Measurements from ENCODE around the gene PINLYP.
"Not testable (repeated sequence)": the region's sequence is repeated elsewhere in the genome, so short reads cannot be mapped to it uniquely, and the experiment has no call there.

PINLYP gene

DNA sequence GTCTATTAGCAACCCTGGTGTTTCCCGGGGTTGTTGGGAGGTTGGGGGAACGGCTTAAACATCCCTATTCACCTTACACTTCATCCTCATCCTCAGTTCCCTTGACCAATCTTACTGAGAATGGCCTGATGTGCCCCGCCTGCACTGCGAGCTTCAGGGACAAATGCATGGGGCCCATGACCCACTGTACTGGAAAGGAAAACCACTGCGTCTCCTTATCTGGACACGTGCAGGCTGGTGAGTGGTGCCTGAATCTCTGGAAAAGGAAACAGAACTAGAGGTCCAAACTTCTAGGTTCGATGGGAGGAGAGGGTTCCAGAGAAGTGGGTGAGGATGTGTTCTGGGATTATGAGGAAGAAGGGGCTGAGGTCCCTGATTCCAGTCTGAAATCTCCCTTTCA, 5.9 kb downstream of the PINLYP start:
- Histone ChIP-seq H2AFZ (ENCODE audit: low read depth) (no peak overlapping the region), H3K27me3 (ENCODE audit: insufficient read depth, low read depth) (no peaks in the 10 kb centered on the region; the same call in 1 of the 2 replicates), H3K9ac (no peak overlapping the region), H4K20me1 (ENCODE audit: insufficient read depth) (no peaks in the 10 kb centered on the region), H3K4me3 (IDR thresholded peaks at IDR 0.05; ENCODE audit: insufficient read depth, low read depth, low read length) (no peak overlapping the region), H3K27ac (no peak overlapping the region), H3K36me3 (ENCODE audit: insufficient read depth) (no peaks in the 10 kb centered on the region), H3K4me1 (ENCODE audit: low read depth, poor library complexity, severe bottlenecking) (peaks cover 5% of the 10 kb centered on the region), H3K79me2 (ENCODE audit: insufficient read depth, low read depth) (no peaks in the 10 kb centered on the region), H3K4me2 (no peak overlapping the region)
- TF ChIP-seq, protein P1, sequence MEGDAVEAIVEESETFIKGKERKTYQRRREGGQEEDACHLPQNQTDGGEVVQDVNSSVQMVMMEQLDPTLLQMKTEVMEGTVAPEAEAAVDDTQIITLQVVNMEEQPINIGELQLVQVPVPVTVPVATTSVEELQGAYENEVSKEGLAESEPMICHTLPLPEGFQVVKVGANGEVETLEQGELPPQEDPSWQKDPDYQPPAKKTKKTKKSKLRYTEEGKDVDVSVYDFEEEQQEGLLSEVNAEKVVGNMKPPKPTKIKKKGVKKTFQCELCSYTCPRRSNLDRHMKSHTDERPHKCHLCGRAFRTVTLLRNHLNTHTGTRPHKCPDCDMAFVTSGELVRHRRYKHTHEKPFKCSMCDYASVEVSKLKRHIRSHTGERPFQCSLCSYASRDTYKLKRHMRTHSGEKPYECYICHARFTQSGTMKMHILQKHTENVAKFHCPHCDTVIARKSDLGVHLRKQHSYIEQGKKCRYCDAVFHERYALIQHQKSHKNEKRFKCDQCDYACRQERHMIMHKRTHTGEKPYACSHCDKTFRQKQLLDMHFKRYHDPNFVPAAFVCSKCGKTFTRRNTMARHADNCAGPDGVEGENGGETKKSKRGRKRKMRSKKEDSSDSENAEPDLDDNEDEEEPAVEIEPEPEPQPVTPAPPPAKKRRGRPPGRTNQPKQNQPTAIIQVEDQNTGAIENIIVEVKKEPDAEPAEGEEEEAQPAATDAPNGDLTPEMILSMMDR (conservative IDR thresholded peaks at IDR 0.05; ENCODE audit: low read depth, low read length) = no peak

DNA sequence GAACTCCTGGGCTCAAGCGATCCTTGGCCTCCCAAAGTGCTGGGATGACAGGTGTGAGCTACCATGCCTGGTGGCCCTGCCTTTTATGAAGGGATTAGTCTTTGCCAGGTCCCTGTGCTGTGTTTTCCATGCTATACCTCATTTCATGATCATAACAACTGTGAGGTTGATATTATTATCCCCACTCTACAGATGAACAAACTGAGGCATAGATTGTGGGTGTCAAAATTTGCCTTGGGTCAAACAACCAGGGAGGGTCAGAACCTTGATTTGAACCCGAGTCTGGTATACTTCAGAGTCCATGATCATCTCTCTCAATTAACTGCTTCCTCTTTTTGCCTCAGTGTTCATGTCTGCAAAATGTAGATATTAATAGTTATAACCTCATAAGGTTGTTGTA, 6.9 kb downstream of the PINLYP start:
- H3K27me3 ChIP-seq (ENCODE audit: insufficient read depth, low read depth) = no peaks in the 10 kb centered on the region; the same call in 1 of the 2 replicates
- H3K4me1 ChIP-seq (ENCODE audit: low read depth, poor library complexity, severe bottlenecking) = peaks cover 10% of the 10 kb centered on the region
- H3K27ac ChIP-seq = no peak overlapping the region
- H3K4me3 ChIP-seq (IDR thresholded peaks at IDR 0.05; ENCODE audit: insufficient read depth, low read depth, low read length) = no peak overlapping the region
- no peaks in the 10 kb centered on the region for H3K36me3 ChIP-seq (ENCODE audit: insufficient read depth)
- no peaks in the 10 kb centered on the region for H3K79me2 ChIP-seq (ENCODE audit: insufficient read depth, low read depth)
- no peak overlapping the region for H3K4me2 ChIP-seq
- no peak overlapping the region for H3K9ac ChIP-seq
- TF ChIP-seq, protein P1 (conservative IDR thresholded peaks at IDR 0.05; ENCODE audit: low read depth, low read length) = no peak
- H2AFZ ChIP-seq (ENCODE audit: low read depth) = no peak overlapping the region
- H4K20me1 ChIP-seq (ENCODE audit: insufficient read depth) = no peaks in the 10 kb centered on the region

DNA sequence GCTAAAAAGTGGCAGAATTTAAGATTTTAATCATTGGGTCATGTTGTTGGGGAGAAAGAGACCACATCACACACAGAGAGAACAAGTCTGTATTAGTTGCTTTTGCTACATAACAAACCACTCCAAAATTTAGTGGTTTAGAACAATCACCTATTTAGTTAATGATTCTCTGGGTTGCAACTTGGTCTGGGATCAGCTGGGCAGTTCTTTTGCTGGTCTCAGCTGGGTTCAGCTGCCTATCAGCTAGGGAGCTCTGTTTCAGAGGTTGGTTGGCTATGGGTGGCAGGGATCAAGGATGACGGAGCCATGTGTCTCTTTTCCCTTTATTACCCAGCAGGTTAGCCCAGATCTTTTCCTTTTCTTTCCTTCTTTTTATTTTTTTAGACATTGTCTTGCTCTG, 8.9 kb downstream of the PINLYP start:
- Histone ChIP-seq H3K4me3 (IDR thresholded peaks at IDR 0.05; ENCODE audit: insufficient read depth, low read depth, low read length) (no peak overlapping the region), H3K4me1 (ENCODE audit: low read depth, poor library complexity, severe bottlenecking) (peaks cover 10% of the 10 kb centered on the region), H3K27me3 (ENCODE audit: insufficient read depth, low read depth) (no peaks in the 10 kb centered on the region), H4K20me1 (ENCODE audit: insufficient read depth) (no peaks in the 10 kb centered on the region), H3K4me2 (no peak overlapping the region), H2AFZ (ENCODE audit: low read depth) (no peak overlapping the region), H3K79me2 (ENCODE audit: insufficient read depth, low read depth) (no peaks in the 10 kb centered on the region), H3K36me3 (ENCODE audit: insufficient read depth) (no peaks in the 10 kb centered on the region), H3K27ac (no peak overlapping the region), H3K9ac (no peak overlapping the region)
- TF ChIP-seq, protein P1 (conservative IDR thresholded peaks at IDR 0.05; ENCODE audit: low read depth, low read length) = no peak

GRCh38 chr19:43586346-43586745, 10.7 kb downstream of the PINLYP start:
- Histone ChIP-seq H3K9ac (no peak overlapping the region), H3K27me3 (ENCODE audit: insufficient read depth, low read depth) (no peaks in the 10 kb centered on the region), H3K4me1 (ENCODE audit: low read depth, poor library complexity, severe bottlenecking) (peaks cover 10% of the 10 kb centered on the region), H2AFZ (ENCODE audit: low read depth) (no peak overlapping the region), H3K36me3 (ENCODE audit: insufficient read depth) (no peaks in the 10 kb centered on the region), H4K20me1 (ENCODE audit: insufficient read depth) (no peaks in the 10 kb centered on the region), H3K79me2 (ENCODE audit: insufficient read depth, low read depth) (no peaks in the 10 kb centered on the region), H3K4me3 (IDR thresholded peaks at IDR 0.05; ENCODE audit: insufficient read depth, low read depth, low read length) (no peak overlapping the region), H3K27ac (no peak overlapping the region), H3K4me2 (no peak overlapping the region)
- TF ChIP-seq, protein P1 (conservative IDR thresholded peaks at IDR 0.05; ENCODE audit: low read depth, low read length) = no peak

DNA sequence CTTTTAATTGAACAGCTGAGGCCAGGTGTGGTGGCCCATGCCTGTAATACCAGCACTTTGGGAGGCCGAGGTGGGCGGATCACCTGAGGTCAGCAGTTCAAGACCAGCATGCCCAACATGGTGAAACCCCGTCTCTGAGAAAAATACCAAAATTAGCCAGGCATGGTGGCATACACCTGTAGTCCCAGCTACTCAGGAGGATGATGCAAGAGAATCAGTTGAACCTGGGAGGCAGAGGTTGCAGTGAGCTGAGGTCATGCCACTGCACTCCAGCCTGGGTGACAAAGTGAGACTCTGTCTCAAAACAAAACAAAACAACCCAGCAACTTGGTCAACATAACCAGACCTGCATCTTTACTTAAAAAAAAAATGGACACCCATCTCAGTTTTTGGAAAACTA, 11.4 kb downstream of the PINLYP start:
- not testable (repeated sequence) for H3K36me3 ChIP-seq (ENCODE audit: insufficient read depth); H3K27me3 ChIP-seq (ENCODE audit: insufficient read depth, low read depth); H3K4me2 ChIP-seq; H3K27ac ChIP-seq; H3K9ac ChIP-seq; H3K79me2 ChIP-seq (ENCODE audit: insufficient read depth, low read depth); H2AFZ ChIP-seq (ENCODE audit: low read depth); H3K4me3 ChIP-seq (IDR thresholded peaks at IDR 0.05; ENCODE audit: insufficient read depth, low read depth, low read length); H4K20me1 ChIP-seq (ENCODE audit: insufficient read depth)
- H3K4me1 ChIP-seq (ENCODE audit: low read depth, poor library complexity, severe bottlenecking) = peaks cover 10% of the 10 kb centered on the region

All from KMS-11 (cell line).